Liver (tissue), 9 donors: ENCODE results near the gene HNRNPA1L2. TPM values are rescaled to one million over a fixed set of nuclear protein-coding genes. Genes with fewer than 3 reads are reported as not detected.

Experiments
- DNase-seq: peaks from one replicate; pipeline ENCODE4 v3.0.0-alpha.2; 2017; ENCODE audit warnings: low spot score
- H3K27ac ChIP-seq, 2 donors: one replicate each; pipeline ENCODE4 v1.7.0; 2013; ENCODE audit warnings: inconsistent platforms in 2 of 2, low read length in 2 of 2, control low read depth in 1 of 2, low read depth in 1 of 2, mild to moderate bottlenecking in 1 of 2
- H3K27me3 ChIP-seq, 4 donors: one replicate each; pipeline versions ENCODE4 v1.6.1 to v1.7.0; 2013; ENCODE audit warnings: low read length in 3 of 4, inconsistent platforms in 1 of 4, mild to moderate bottlenecking in 1 of 4, moderate library complexity in 1 of 4; ENCODE audit not compliant: control insufficient read depth in 4 of 4, insufficient read depth in 4 of 4
- H3K36me3 ChIP-seq, 4 donors: one replicate each; pipeline versions ENCODE4 v1.6.1 to v1.7.0; 2013; ENCODE audit warnings: low read length in 3 of 4, mild to moderate bottlenecking in 3 of 4, low read depth in 1 of 4, moderate library complexity in 1 of 4; ENCODE audit not compliant: control insufficient read depth in 4 of 4, insufficient read depth in 3 of 4
- H3K4me1 ChIP-seq, 4 donors: one replicate each; pipeline versions ENCODE4 v1.6.1 to v1.7.0; 2013; ENCODE audit warnings: low read length in 3 of 4, mild to moderate bottlenecking in 3 of 4, moderate library complexity in 1 of 4; ENCODE audit not compliant: control insufficient read depth in 4 of 4, insufficient read depth in 4 of 4
- H3K4me3 ChIP-seq, 3 donors: one replicate each; pipeline versions ENCODE4 v1.6.1 to v1.7.0; 2013; ENCODE audit warnings: low read length in 3 of 3, control low read depth in 1 of 3, low read depth in 1 of 3, mild to moderate bottlenecking in 1 of 3
- H3K9ac ChIP-seq, 2 donors: one replicate each; pipeline ENCODE4 v1.7.0; 2013; ENCODE audit warnings: low read length in 2 of 2, mild to moderate bottlenecking in 2 of 2, moderate library complexity in 2 of 2, control low read depth in 1 of 2, low read depth in 1 of 2
- H3K9me3 ChIP-seq, 4 donors: one replicate each; pipeline versions ENCODE4 v1.6.1 to v1.7.0; 2013; ENCODE audit warnings: low read length in 3 of 4; ENCODE audit not compliant: control insufficient read depth in 4 of 4
- EGR1 ChIP-seq, 2 donors: IDR thresholded peaks; 2 replicates each; pipeline ENCODE4 v1.6.1; 2016 to 2018; ENCODE audit warnings: antibody characterized with exemption in 2 of 2, low read depth in 2 of 2
- FOXA1 ChIP-seq: IDR thresholded peaks from 2 replicates; pipeline ENCODE4 v1.6.1; 2016; ENCODE audit warnings: antibody characterized with exemption
- FOXA2 ChIP-seq: IDR thresholded peaks from 2 replicates; pipeline ENCODE4 v1.6.1; 2016; ENCODE audit warnings: antibody characterized with exemption
- GABPA ChIP-seq, 2 donors: IDR thresholded peaks in 1 of 2; conservative IDR thresholded peaks in 1 of 2; 2 replicates each; pipeline ENCODE4 v1.6.1; 2016; ENCODE audit warnings: antibody characterized with exemption in 2 of 2, mild to moderate bottlenecking in 1 of 2, moderate library complexity in 1 of 2
- HNF4A ChIP-seq, 2 donors: conservative IDR thresholded peaks; 2 replicates each; pipeline ENCODE4 v1.6.1; 2016; ENCODE audit warnings: antibody characterized with exemption in 2 of 2, mild to moderate bottlenecking in 2 of 2
- HNF4G ChIP-seq: IDR thresholded peaks from 2 replicates; pipeline ENCODE4 v1.6.1; 2016; ENCODE audit warnings: antibody characterized with exemption
- JUND ChIP-seq, 2 donors: IDR thresholded peaks; 2 replicates each; pipeline ENCODE4 v1.6.1; 2016; ENCODE audit warnings: antibody characterized with exemption in 2 of 2
- NR2F2 ChIP-seq: IDR thresholded peaks from 2 replicates; pipeline ENCODE4 v1.6.1; 2016; ENCODE audit warnings: antibody characterized with exemption
- RAD21 ChIP-seq, 2 donors: IDR thresholded peaks; 2 replicates each; pipeline ENCODE4 v1.6.1; 2016; ENCODE audit warnings: antibody characterized with exemption in 2 of 2, mild to moderate bottlenecking in 2 of 2
- REST ChIP-seq: IDR thresholded peaks from 2 replicates; pipeline ENCODE4 v1.6.1; 2016; ENCODE audit warnings: antibody characterized with exemption, mild to moderate bottlenecking
- RXRA ChIP-seq, 2 donors: IDR thresholded peaks; 2 replicates each; pipeline ENCODE4 v1.6.1; 2017 to 2018; ENCODE audit warnings: antibody characterized with exemption in 2 of 2, mild to moderate bottlenecking in 1 of 2
- SP1 ChIP-seq: IDR thresholded peaks from 2 replicates; pipeline ENCODE4 v1.6.1; 2018; ENCODE audit warnings: antibody characterized with exemption, mild to moderate bottlenecking
- TAF1 ChIP-seq: conservative IDR thresholded peaks from 2 replicates; pipeline ENCODE4 v1.6.1; 2016; ENCODE audit warnings: antibody characterized with exemption, mild to moderate bottlenecking
- YY1 ChIP-seq: IDR thresholded peaks from 2 replicates; pipeline ENCODE4 v1.6.1; 2016; ENCODE audit warnings: antibody characterized with exemption, mild to moderate bottlenecking
- ZBTB33 ChIP-seq: IDR thresholded peaks from 2 replicates; pipeline ENCODE4 v1.6.1; 2016; ENCODE audit warnings: antibody characterized with exemption
- WGBS: extraction: QIAGEN DNeasy Blood & Tissue Kit; methylation state at CpG from one replicate; pipeline ENCODE4 v1.1.7; 2013; 5-methylcytosine and 5-hydroxymethylcytosine counted together
- polyA plus RNA-seq, 2 donors: library from polyadenylated mRNA; stranded (reverse) in 1 of 2; unstranded in 1 of 2; fragments of 200-250 nt in 1 of 2; fragments of >200 nt in 1 of 2; fragmentation: Nextera tagmentation in 1 of 2; extraction: Ambion mirVana in 1 of 2; gene quantifications; one replicate each; pipeline versions ENCODE4 v1.2.1 to v1.2.3, GENCODE V29; 2013 to 2015
- total RNA-seq, 2 donors: library from RNA; depleted of rRNA; stranded (reverse); fragments of >200 nt; gene quantifications; one replicate each; pipeline ENCODE4 v1.2.3, GENCODE V29; 2014
- TF ChIP-seq, protein P1 (sequence below): fragments of 150-350 bp; IDR thresholded peaks from 2 replicates; pipeline ENCODE4 v1.5.1; 2017; ENCODE audit warnings: improper control_type of control experiment, low read depth, low read length; ENCODE audit not compliant: missing input control
- TF ChIP-seq, protein P2 (sequence below): IDR thresholded peaks from 2 replicates; pipeline ENCODE4 v1.6.1; 2016; ENCODE audit warnings: antibody characterized with exemption
- TF ChIP-seq, protein P3 (sequence below): IDR thresholded peaks from 2 replicates; pipeline ENCODE4 v1.6.1; 2016; ENCODE audit warnings: antibody characterized with exemption
- donor health status: healthy.
- donor health status: healthy.
- donor health status: healthy.
- donor health status: healthy.
- donor health status: healthy.

Gene HNRNPA1L2
- total and polyA plus RNA-seq, 4 donors: 0.81 to 2.4 (median 1.2) TPM

GRCh38 chr13:52599037-52599847 is 43.0 kb upstream of the HNRNPA1L2 start:
- 32% methylated on average over 13 of the region's 13 CpGs for WGBS
- DNase-seq: no peak
- no peak for TF ChIP-seq NR2F2
- TF ChIP-seq, protein P1, sequence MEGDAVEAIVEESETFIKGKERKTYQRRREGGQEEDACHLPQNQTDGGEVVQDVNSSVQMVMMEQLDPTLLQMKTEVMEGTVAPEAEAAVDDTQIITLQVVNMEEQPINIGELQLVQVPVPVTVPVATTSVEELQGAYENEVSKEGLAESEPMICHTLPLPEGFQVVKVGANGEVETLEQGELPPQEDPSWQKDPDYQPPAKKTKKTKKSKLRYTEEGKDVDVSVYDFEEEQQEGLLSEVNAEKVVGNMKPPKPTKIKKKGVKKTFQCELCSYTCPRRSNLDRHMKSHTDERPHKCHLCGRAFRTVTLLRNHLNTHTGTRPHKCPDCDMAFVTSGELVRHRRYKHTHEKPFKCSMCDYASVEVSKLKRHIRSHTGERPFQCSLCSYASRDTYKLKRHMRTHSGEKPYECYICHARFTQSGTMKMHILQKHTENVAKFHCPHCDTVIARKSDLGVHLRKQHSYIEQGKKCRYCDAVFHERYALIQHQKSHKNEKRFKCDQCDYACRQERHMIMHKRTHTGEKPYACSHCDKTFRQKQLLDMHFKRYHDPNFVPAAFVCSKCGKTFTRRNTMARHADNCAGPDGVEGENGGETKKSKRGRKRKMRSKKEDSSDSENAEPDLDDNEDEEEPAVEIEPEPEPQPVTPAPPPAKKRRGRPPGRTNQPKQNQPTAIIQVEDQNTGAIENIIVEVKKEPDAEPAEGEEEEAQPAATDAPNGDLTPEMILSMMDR: no peak
- no peak for TF ChIP-seq RAD21 (IDR thresholded peaks at IDR 0.05)
- TF ChIP-seq SP1: no peak
- no peak for TF ChIP-seq HNF4G
- no peak for TF ChIP-seq EGR1 (IDR thresholded peaks at IDR 0.05; ENCODE audit: low read depth in 2 of 2)
- no peak for TF ChIP-seq YY1
- TF ChIP-seq, protein P2, sequence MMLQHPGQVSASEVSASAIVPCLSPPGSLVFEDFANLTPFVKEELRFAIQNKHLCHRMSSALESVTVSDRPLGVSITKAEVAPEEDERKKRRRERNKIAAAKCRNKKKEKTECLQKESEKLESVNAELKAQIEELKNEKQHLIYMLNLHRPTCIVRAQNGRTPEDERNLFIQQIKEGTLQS: no peak
- TF ChIP-seq REST: no peak
- no peak for TF ChIP-seq HNF4A (conservative IDR thresholded peaks at IDR 0.05)
- no peak for TF ChIP-seq FOXA2
- no peak for TF ChIP-seq FOXA1
- TF ChIP-seq, protein P3, sequence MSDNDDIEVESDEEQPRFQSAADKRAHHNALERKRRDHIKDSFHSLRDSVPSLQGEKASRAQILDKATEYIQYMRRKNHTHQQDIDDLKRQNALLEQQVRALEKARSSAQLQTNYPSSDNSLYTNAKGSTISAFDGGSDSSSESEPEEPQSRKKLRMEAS: no peak
- TF ChIP-seq TAF1: no peak
- no peak for TF ChIP-seq JUND (IDR thresholded peaks at IDR 0.05)
- no peak for TF ChIP-seq ZBTB33
- no peak for TF ChIP-seq GABPA (IDR thresholded peaks at IDR 0.05 in 1 of 2, conservative IDR thresholded peaks at IDR 0.05 in 1 of 2)
- TF ChIP-seq RXRA (IDR thresholded peaks at IDR 0.05): no peak
- peaks cover 0 to 8% (median 3%) of the 10 kb centered on the region in 4 donors for H3K4me1 ChIP-seq
- no peaks in the 10 kb centered on the region for H3K9me3 ChIP-seq
- H3K9ac ChIP-seq: no peak overlapping the region
- peak overlapping the region in 1 of 2 donors; percentile 35 for H3K27ac ChIP-seq
- H3K4me3 ChIP-seq: peak overlapping the region in 1 of 3 donors; percentile 51
- no peaks in the 10 kb centered on the region for H3K27me3 ChIP-seq
- no peaks in the 10 kb centered on the region for H3K36me3 ChIP-seq
